Fibroblast of lung (primary cell): Measurements from ENCODE around the gene ZDHHC13. TPM values are rescaled to one million over a fixed set of nuclear protein-coding genes. Genes with fewer than 3 reads are reported as not detected.
A peak's percentile ranks its signal among the peaks of the same experiment; 100 is the strongest.

Experiments
- DNase-seq, 2 donors: peaks; one replicate each; pipeline versions ENCODE4 v3.0.0 to v3.0.0-alpha.2; 2010; ENCODE audit warnings: low read depth in 2 of 2
- H2AFZ ChIP-seq: 2 replicates; pipeline ENCODE4 v1.5.1; 2012; ENCODE audit warnings: low read length, control low read depth, inconsistent platforms
- H3K27ac ChIP-seq: 2 replicates; pipeline ENCODE4 v1.5.1; 2011; ENCODE audit warnings: low read length, control low read depth; ENCODE audit not compliant: insufficient read depth
- H3K27me3 ChIP-seq: 2 replicates; pipeline ENCODE4 v1.5.1; 2011; ENCODE audit warnings: mild to moderate bottlenecking, low read length; ENCODE audit not compliant: control insufficient read depth, insufficient read depth
- H3K36me3 ChIP-seq: 2 replicates; pipeline ENCODE4 v1.5.1; 2011; ENCODE audit warnings: low read length; ENCODE audit not compliant: control insufficient read depth, insufficient read depth
- H3K4me1 ChIP-seq: 2 replicates; pipeline ENCODE4 v1.5.1; 2011; ENCODE audit warnings: low read length; ENCODE audit not compliant: control insufficient read depth, insufficient read depth; ENCODE audit errors: extremely low read depth
- H3K4me2 ChIP-seq: 2 replicates; pipeline ENCODE4 v1.5.1; 2011; ENCODE audit warnings: low read length, control low read depth; ENCODE audit not compliant: insufficient read depth; ENCODE audit errors: extremely low read depth
- H3K4me3 ChIP-seq, 4 experiments: fragments of 200-600 bp in 1 of 4; sonication (generic) in 1 of 4; replicated peaks in 1 of 4; 2 replicates each; pipeline ENCODE4 v1.5.1; 2011 to 2016; ENCODE audit warnings: low read length in 4 of 4, low read depth in 3 of 4, mild to moderate bottlenecking in 3 of 4, control low read depth in 2 of 4, inconsistent platforms in 1 of 4, mixed read lengths in 1 of 4; ENCODE audit not compliant: insufficient read depth in 1 of 4; ENCODE audit errors: control extremely low read depth in 1 of 4
- H3K79me2 ChIP-seq: 2 replicates; pipeline ENCODE4 v1.5.1; 2012; ENCODE audit warnings: mild to moderate bottlenecking, low read length, inconsistent platforms; ENCODE audit not compliant: control insufficient read depth, insufficient read depth
- H3K9ac ChIP-seq: 2 replicates; pipeline ENCODE4 v1.5.1; 2011; ENCODE audit warnings: mild to moderate bottlenecking, low read length, control low read depth; ENCODE audit not compliant: insufficient read depth
- H3K9me3 ChIP-seq: 2 replicates; pipeline ENCODE4 v1.5.1; 2012; ENCODE audit warnings: low read depth, low read length; ENCODE audit not compliant: control insufficient read depth, insufficient read depth
- H4K20me1 ChIP-seq: 2 replicates; pipeline ENCODE4 v1.5.1; 2011; ENCODE audit warnings: low read length; ENCODE audit not compliant: control insufficient read depth, insufficient read depth; ENCODE audit errors: extremely low read depth
- CTCF ChIP-seq, 2 donors: IDR thresholded peaks in 1 of 2; conservative IDR thresholded peaks in 1 of 2; 1 replicate in 1 of 2; 2 replicates in 1 of 2; pipeline ENCODE4 v1.5.1; 2011 to 2012; ENCODE audit warnings: low read length in 2 of 2, control low read depth in 1 of 2, inconsistent platforms in 1 of 2, low read depth in 1 of 2, mild to moderate bottlenecking in 1 of 2
- EZH2 ChIP-seq: IDR thresholded peaks from 2 replicates; pipeline ENCODE4 v1.5.1; 2012; ENCODE audit warnings: low read length, control low read depth, mild to moderate bottlenecking; ENCODE audit errors: missing control alignments
- polyA plus RNA-seq, 2 donors: library from polyadenylated mRNA; depleted of rRNA in 1 of 2; stranded (reverse) in 1 of 2; unstranded in 1 of 2; fragments of >200 nt; gene quantifications; 2 replicates each; pipeline ENCODE4 v1.2.1, GENCODE V29; 2011 to 2012; ENCODE audit warnings: missing spikeins in 1 of 2
- total RNA-seq: library from RNA; depleted of rRNA; stranded (reverse); fragments of >200 nt; gene quantifications from 2 replicates; pipeline ENCODE4 v1.2.1, GENCODE V29; 2014

The ZDHHC13 gene
- total and polyA plus RNA-seq, 2 donors (not counting 1 experiment from before 2014, with no cell fraction given), result 11.1 to 16.1 TPM

- H2AFZ ChIP-seq, result no peak overlapping the region
- no peak for DNase-seq
- H3K36me3 ChIP-seq, result no peaks in the 10 kb centered on the region
- TF ChIP-seq CTCF (conservative IDR thresholded peaks at IDR 0.05 in 1 of 2, IDR thresholded peaks at IDR 0.05 in 1 of 2; ENCODE audit: low read depth in 1 of 2, low read length in 2 of 2) (no peak), EZH2 (no peak)
- H3K9me3 ChIP-seq, result no peaks in the 10 kb centered on the region
- no peak overlapping the region for H3K27ac ChIP-seq
- no peaks in the 10 kb centered on the region for H3K4me1 ChIP-seq
- H3K4me3 ChIP-seq, result no peak overlapping the region
- no peaks in the 10 kb centered on the region for H3K79me2 ChIP-seq
- no peak overlapping the region for H3K9ac ChIP-seq
- H3K4me2 ChIP-seq, result no peak overlapping the region
- no peaks in the 10 kb centered on the region for H4K20me1 ChIP-seq
- peaks cover 18% of the 10 kb centered on the region for H3K27me3 ChIP-seq
Measured at GRCh38 chr11:19218216-19218615, 101.2 kb downstream of the ZDHHC13 start.

- Histone ChIP-seq H3K4me3 (no peak overlapping the region), H3K27me3 (peaks cover 15% of the 10 kb centered on the region), H3K9ac (no peak overlapping the region), H3K36me3 (no peaks in the 10 kb centered on the region), H4K20me1 (no peaks in the 10 kb centered on the region), H3K4me2 (no peak overlapping the region), H3K27ac (no peak overlapping the region), H3K4me1 (no peaks in the 10 kb centered on the region), H3K9me3 (no peaks in the 10 kb centered on the region), H2AFZ (no peak overlapping the region), H3K79me2 (no peaks in the 10 kb centered on the region)
- peak; percentile 14 to 52 for DNase-seq
- TF ChIP-seq EZH2 (no peak), CTCF (conservative IDR thresholded peaks at IDR 0.05 in 1 of 2, IDR thresholded peaks at IDR 0.05 in 1 of 2; ENCODE audit: low read depth in 1 of 2, low read length in 2 of 2) (no peak)
Measured at GRCh38 chr11:19218786-19219460, 102.0 kb downstream of the ZDHHC13 start.

GRCh38 chr11:19220903-19221724 is 104.1 kb downstream of the ZDHHC13 start:
- Histone ChIP-seq H3K4me1 (no peaks in the 10 kb centered on the region), H3K27me3 (peaks cover 15% of the 10 kb centered on the region), H3K4me2 (no peak overlapping the region), H3K9ac (no peak overlapping the region), H2AFZ (no peak overlapping the region), H3K4me3 (no peak overlapping the region), H3K36me3 (no peaks in the 10 kb centered on the region), H3K9me3 (no peaks in the 10 kb centered on the region), H4K20me1 (no peaks in the 10 kb centered on the region), H3K79me2 (no peaks in the 10 kb centered on the region), H3K27ac (no peak overlapping the region)
- peak; percentile 18 to 48 for DNase-seq
- TF ChIP-seq CTCF (conservative IDR thresholded peaks at IDR 0.05 in 1 of 2, IDR thresholded peaks at IDR 0.05 in 1 of 2; ENCODE audit: low read depth in 1 of 2, low read length in 2 of 2), result no peak
- no peak for TF ChIP-seq EZH2
